ENCODE data around the gene ALG14. TPM values are rescaled to one million over a fixed set of nuclear protein-coding genes. Genes with fewer than 3 reads are reported as not detected.
A peak's percentile ranks its signal among the peaks of the same experiment; 100 is the strongest.

ALG14 gene, protein sequence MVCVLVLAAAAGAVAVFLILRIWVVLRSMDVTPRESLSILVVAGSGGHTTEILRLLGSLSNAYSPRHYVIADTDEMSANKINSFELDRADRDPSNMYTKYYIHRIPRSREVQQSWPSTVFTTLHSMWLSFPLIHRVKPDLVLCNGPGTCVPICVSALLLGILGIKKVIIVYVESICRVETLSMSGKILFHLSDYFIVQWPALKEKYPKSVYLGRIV
- polyA plus RNA-seq (2012; ENCODE audit: missing spikeins) = 0.95 TPM

GRCh38 chr1:95072532-95073419 lies at the start of gene ALG14:
Gene ALG14, minus strand, starts transcription at chr1:95072951. Its CDS starts 53 bp downstream, at chr1:95072898.
- TF ChIP-seq POLR2A (IDR thresholded peaks at IDR 0.05; ENCODE audit: low read depth, low read length) = no peak; the same call in 1 of the 2 replicates
- TF ChIP-seq POLR2AphosphoS5 (IDR thresholded peaks at IDR 0.05; ENCODE audit: low read depth, low read length) = 0 out of 2 replicates have a peak, but pooled peaks have one; percentile 43
- no peak; the same call in 1 of the 2 replicates for TF ChIP-seq TAF1 (IDR thresholded peaks at IDR 0.05; ENCODE audit: borderline replicate concordance, low read depth, low read length)
- DNase-seq (ENCODE audit: insufficient read length) (peak; percentile 62), FAIRE-seq (peak; percentile 97)

DNA sequence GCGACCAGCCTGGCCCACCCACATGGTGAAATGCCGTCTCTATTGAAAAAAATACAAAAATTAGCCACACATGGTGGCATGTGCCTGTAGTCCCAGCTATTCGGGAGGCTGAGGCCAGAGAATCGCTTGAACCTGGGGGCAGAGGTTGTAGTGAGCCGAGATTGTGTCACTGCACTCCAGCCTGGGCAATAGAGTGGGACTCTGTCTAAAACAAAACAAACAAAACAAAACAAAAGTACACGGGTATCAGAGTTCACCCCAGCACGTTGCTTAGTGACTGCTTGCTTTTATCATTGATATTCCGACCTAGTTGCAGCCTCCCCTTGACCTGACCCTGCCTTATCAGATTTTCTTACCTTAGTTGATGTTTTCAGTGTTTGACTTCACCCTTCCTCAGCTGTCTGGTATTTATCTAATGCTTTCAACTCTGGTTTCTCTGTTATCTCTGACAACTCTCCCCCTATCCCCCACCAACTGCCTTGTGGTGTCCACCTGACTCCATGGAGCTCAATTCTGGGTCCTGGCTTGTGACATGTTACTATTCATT lies 49.5 kb upstream of the ALG14 start:
- FAIRE-seq (no peak), DNase-seq (ENCODE audit: insufficient read length) (no peak)
- TF ChIP-seq POLR2A (IDR thresholded peaks at IDR 0.05; ENCODE audit: low read depth, low read length) (no peak), TAF1 (IDR thresholded peaks at IDR 0.05; ENCODE audit: borderline replicate concordance, low read depth, low read length) (no peak), POLR2AphosphoS5 (IDR thresholded peaks at IDR 0.05; ENCODE audit: low read depth, low read length) (no peak)

- no peak for TF ChIP-seq TAF1 (IDR thresholded peaks at IDR 0.05; ENCODE audit: borderline replicate concordance, low read depth, low read length)
- TF ChIP-seq POLR2AphosphoS5 (IDR thresholded peaks at IDR 0.05; ENCODE audit: low read depth, low read length) = no peak
- TF ChIP-seq POLR2A (IDR thresholded peaks at IDR 0.05; ENCODE audit: low read depth, low read length) = no peak
- no peak for DNase-seq (ENCODE audit: insufficient read length)
- FAIRE-seq = no peak
These were observed 46.5 kb upstream of the ALG14 start for GRCh38 chr1:95119273-95119672.

- no peak for FAIRE-seq
- DNase-seq (ENCODE audit: insufficient read length) = no peak
- TF ChIP-seq POLR2A (IDR thresholded peaks at IDR 0.05; ENCODE audit: low read depth, low read length) (no peak), POLR2AphosphoS5 (IDR thresholded peaks at IDR 0.05; ENCODE audit: low read depth, low read length) (no peak), TAF1 (IDR thresholded peaks at IDR 0.05; ENCODE audit: borderline replicate concordance, low read depth, low read length) (no peak)
These were observed 46.0 kb upstream of the ALG14 start for GRCh38 chr1:95118710-95119109.

GRCh38 chr1:95118067-95118499 lies 45.3 kb upstream of the ALG14 start:
- no peak for DNase-seq (ENCODE audit: insufficient read length)
- TF ChIP-seq POLR2AphosphoS5 (IDR thresholded peaks at IDR 0.05; ENCODE audit: low read depth, low read length) = no peak
- TF ChIP-seq POLR2A (IDR thresholded peaks at IDR 0.05; ENCODE audit: low read depth, low read length) = no peak
- no peak for TF ChIP-seq TAF1 (IDR thresholded peaks at IDR 0.05; ENCODE audit: borderline replicate concordance, low read depth, low read length)
- FAIRE-seq = no peak

DNA sequence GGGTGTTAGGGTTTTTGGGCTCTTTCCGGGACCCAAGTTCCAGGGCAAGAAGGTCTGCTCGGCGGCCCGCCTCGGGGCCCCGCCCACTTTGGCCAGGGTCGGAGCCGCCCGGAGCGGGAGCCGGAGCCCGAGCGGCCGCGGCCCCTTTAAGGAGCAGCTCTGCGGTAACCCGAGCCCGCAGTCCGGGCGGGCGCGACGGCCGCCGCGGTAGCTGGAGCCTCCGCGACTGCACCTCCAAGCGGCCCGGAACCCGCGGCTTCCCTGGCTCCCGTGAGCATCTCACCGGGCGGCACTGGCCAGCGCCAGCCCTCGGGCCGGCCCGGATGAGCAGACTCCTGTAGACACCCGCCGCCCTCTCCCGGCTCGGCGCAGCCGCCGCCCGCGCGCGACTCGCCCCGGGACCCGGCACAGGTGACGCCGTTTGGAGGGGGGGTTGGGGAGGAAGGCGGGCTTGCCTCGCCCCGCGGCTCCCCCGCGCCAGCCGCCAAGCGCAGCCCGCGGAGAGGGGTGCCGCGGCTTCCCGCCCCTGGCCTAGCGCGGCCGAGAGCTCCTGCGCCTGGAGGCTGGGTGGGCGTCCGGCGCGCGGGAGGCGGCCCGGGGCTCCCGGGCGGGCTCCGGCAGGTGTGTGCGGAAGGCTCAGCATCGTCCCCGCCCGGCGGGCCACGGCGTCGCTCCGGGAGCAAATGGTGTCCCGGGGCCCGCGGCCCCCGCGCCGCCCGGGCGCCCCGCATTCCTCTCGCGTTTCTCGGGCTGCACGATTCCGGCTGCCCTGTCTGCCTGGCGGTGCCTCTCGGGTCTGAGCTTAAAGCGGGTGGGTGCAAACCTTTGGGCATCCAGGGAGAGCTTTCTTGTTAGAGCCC lies 44.7 kb upstream of the ALG14 start, which contains the start of gene TLCD4:
Gene TLCD4, plus strand, starts transcription at position 149 of the 860 bp plus-strand sequence. CDS start 26,547 bp downstream, outside the sequence.
- FAIRE-seq (no peak), DNase-seq (ENCODE audit: insufficient read length) (peak; percentile 36)
- TF ChIP-seq TAF1 (IDR thresholded peaks at IDR 0.05; ENCODE audit: borderline replicate concordance, low read depth, low read length) = no peak
- no peak for TF ChIP-seq POLR2A (IDR thresholded peaks at IDR 0.05; ENCODE audit: low read depth, low read length)
- no peak for TF ChIP-seq POLR2AphosphoS5 (IDR thresholded peaks at IDR 0.05; ENCODE audit: low read depth, low read length)

GRCh38 chr1:95116580-95117206 lies 43.9 kb upstream of the ALG14 start:
- peak; percentile 76 for FAIRE-seq

DNA sequence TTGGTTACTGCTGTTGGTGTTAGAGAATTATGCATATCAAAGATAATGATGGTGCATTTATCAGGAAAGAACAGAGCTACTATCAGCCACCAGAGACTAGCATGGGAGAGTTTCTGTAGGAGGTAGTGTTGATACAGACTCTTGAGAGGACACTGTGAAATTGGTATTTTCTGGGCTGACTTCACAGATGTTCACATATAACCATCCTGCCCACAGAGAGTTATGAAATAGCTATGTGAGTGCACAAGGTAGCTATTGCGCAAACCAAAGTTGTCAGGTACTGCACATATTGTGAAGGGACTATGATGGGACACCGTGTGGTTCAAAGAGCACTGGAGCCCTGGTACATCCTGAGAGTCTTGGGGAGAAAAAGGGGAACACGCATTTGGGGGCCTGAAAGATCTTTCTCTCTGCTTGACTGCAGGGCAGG lies 43.0 kb upstream of the ALG14 start:
- FAIRE-seq = no peak
- TF ChIP-seq TAF1 (IDR thresholded peaks at IDR 0.05; ENCODE audit: borderline replicate concordance, low read depth, low read length) = no peak
- TF ChIP-seq POLR2AphosphoS5 (IDR thresholded peaks at IDR 0.05; ENCODE audit: low read depth, low read length) = no peak
- no peak for TF ChIP-seq POLR2A (IDR thresholded peaks at IDR 0.05; ENCODE audit: low read depth, low read length)

More at GRCh38 chr1:95116580-95117206, 43.9 kb upstream of the ALG14 start:
- peak; percentile 27 for DNase-seq (ENCODE audit: insufficient read length)
- TF ChIP-seq POLR2AphosphoS5 (IDR thresholded peaks at IDR 0.05; ENCODE audit: low read depth, low read length) = no peak
- TF ChIP-seq TAF1 (IDR thresholded peaks at IDR 0.05; ENCODE audit: borderline replicate concordance, low read depth, low read length) = no peak
- no peak for TF ChIP-seq POLR2A (IDR thresholded peaks at IDR 0.05; ENCODE audit: low read depth, low read length)

GRCh38 chr1:95113684-95114083 lies 40.9 kb upstream of the ALG14 start:
- DNase-seq (ENCODE audit: insufficient read length) = no peak
- TF ChIP-seq POLR2AphosphoS5 (IDR thresholded peaks at IDR 0.05; ENCODE audit: low read depth, low read length) (no peak), POLR2A (IDR thresholded peaks at IDR 0.05; ENCODE audit: low read depth, low read length) (no peak), TAF1 (IDR thresholded peaks at IDR 0.05; ENCODE audit: borderline replicate concordance, low read depth, low read length) (no peak)
- FAIRE-seq = no peak

More for the DNA sequence above, 43.0 kb upstream of the ALG14 start:
- no peak for DNase-seq (ENCODE audit: insufficient read length)

- DNase-seq (ENCODE audit: insufficient read length) = no peak
- no peak for FAIRE-seq
- TF ChIP-seq POLR2AphosphoS5 (IDR thresholded peaks at IDR 0.05; ENCODE audit: low read depth, low read length) (no peak), POLR2A (IDR thresholded peaks at IDR 0.05; ENCODE audit: low read depth, low read length) (no peak), TAF1 (IDR thresholded peaks at IDR 0.05; ENCODE audit: borderline replicate concordance, low read depth, low read length) (no peak)
These were observed 38.3 kb upstream of the ALG14 start for GRCh38 chr1:95111014-95111413.
